Naive thymus-derived CD4-positive, alpha-beta T cell (primary cell): ENCODE measurements around the gene MEF2A. TPM values are rescaled to one million over a fixed set of nuclear protein-coding genes. Genes with fewer than 3 reads are reported as not detected.

Source experiments
- ATAC-seq: fragments of 150-1000 bp; cut with Tn5 transposase; 2 replicates; pipeline ENCODE4 v1.10.0; 2021; ENCODE audit warnings: mild to moderate bottlenecking, moderate library complexity
- CTCF ChIA-PET: fragments of 350-600 bp; sonication (Branson Sonifier 250); formaldehyde crosslinking; loops from one replicate; lab custom pipeline; 2021; ENCODE audit warnings: antibody characterized with exemption; lab: Charles Lee
- POLR2A ChIA-PET: fragments of 350-600 bp; sonication (Branson Sonifier 250); formaldehyde crosslinking; loops from one replicate; lab custom pipeline; 2021; ENCODE audit warnings: antibody characterized with exemption, inconsistent platforms; lab: Charles Lee
- DNase-seq, 9 donors: peaks; one replicate each; pipeline versions ENCODE4 v3.0.0 to v3.0.0-alpha.2; 2020 to 2022; ENCODE audit warnings: mixed read lengths in 1 of 9
- H3K27ac ChIP-seq: one replicate; pipeline ENCODE4 v1.7.0; 2013; ENCODE audit warnings: mild to moderate bottlenecking, low read depth, low read length, moderate library complexity
- H3K27me3 ChIP-seq, 2 donors: one replicate each; pipeline ENCODE4 v1.7.0; 2013; ENCODE audit warnings: low read length in 2 of 2, mild to moderate bottlenecking in 2 of 2, moderate library complexity in 2 of 2; ENCODE audit not compliant: control insufficient read depth in 2 of 2, insufficient read depth in 2 of 2
- H3K36me3 ChIP-seq, 3 experiments: 1 replicate in 2 of 3; 2 replicates in 1 of 3; pipeline ENCODE4 v1.7.0; 2013; ENCODE audit warnings: low read length in 3 of 3, mild to moderate bottlenecking in 3 of 3, moderate library complexity in 1 of 3; ENCODE audit not compliant: insufficient read depth in 3 of 3, control insufficient read depth in 2 of 3
- H3K4me1 ChIP-seq, 2 donors: one replicate each; pipeline ENCODE4 v1.7.0; 2013; ENCODE audit warnings: low read length in 2 of 2, mild to moderate bottlenecking in 2 of 2, moderate library complexity in 1 of 2; ENCODE audit not compliant: control insufficient read depth in 2 of 2, insufficient read depth in 2 of 2
- H3K4me3 ChIP-seq: 2 replicates; pipeline ENCODE4 v1.7.0; 2013; ENCODE audit warnings: mild to moderate bottlenecking, low read length
- H3K9me3 ChIP-seq, 3 experiments: 1 replicate in 2 of 3; 2 replicates in 1 of 3; pipeline ENCODE4 v1.7.0; 2013; ENCODE audit warnings: low read length in 3 of 3; ENCODE audit not compliant: control insufficient read depth in 2 of 3
- H3K27ac Mint-ChIP-seq, 9 donors: one replicate each; pipeline ENCODE4 v1.8.0; 2020 to 2022; ENCODE audit warnings: mixed read lengths in 9 of 9, mild to moderate bottlenecking in 8 of 9, moderate library complexity in 5 of 9, inconsistent platforms in 2 of 9
- H3K27me3 Mint-ChIP-seq, 5 donors: one replicate each; pipeline ENCODE4 v1.8.0; 2021 to 2022; ENCODE audit warnings: mixed read lengths in 5 of 5, mild to moderate bottlenecking in 1 of 5
- H3K36me3 Mint-ChIP-seq, 5 donors: one replicate each; pipeline ENCODE4 v1.8.0; 2020 to 2022; ENCODE audit warnings: mixed read lengths in 5 of 5, mild to moderate bottlenecking in 3 of 5, inconsistent platforms in 1 of 5
- H3K4me1 Mint-ChIP-seq, 7 donors: one replicate each; pipeline ENCODE4 v1.8.0; 2020 to 2022; ENCODE audit warnings: mixed read lengths in 7 of 7, mild to moderate bottlenecking in 3 of 7, inconsistent platforms in 1 of 7
- H3K4me3 Mint-ChIP-seq, 10 donors: one replicate each; pipeline ENCODE4 v1.8.0; 2020 to 2022; ENCODE audit warnings: mild to moderate bottlenecking in 10 of 10, mixed read lengths in 10 of 10, moderate library complexity in 6 of 10, inconsistent platforms in 2 of 10
- H3K9me3 Mint-ChIP-seq, 11 donors: one replicate each; pipeline ENCODE4 v1.8.0; 2020 to 2022; ENCODE audit warnings: mixed read lengths in 11 of 11, mild to moderate bottlenecking in 4 of 11, inconsistent platforms in 1 of 11, moderate library complexity in 1 of 11
- intact Hi-C, 2 donors: fragments of 100-400 bp; cut with micrococcal nuclease; formaldehyde crosslinking; loops; one replicate each; pipeline ENCODE4 v1.15.1; 2023
- polyA plus RNA-seq, 2 donors: library from polyadenylated mRNA; unstranded; fragments of 300-500 nt; fragmentation: Illumina TruSeq; gene quantifications; one replicate each; pipeline ENCODE4 v1.2.3, GENCODE V29; 2021
- total RNA-seq, 6 experiments: library from RNA in 5 of 6; stranded (reverse) in 5 of 6; gene quantifications; 1 replicate in 5 of 6; 2 replicates in 1 of 6; pipeline ENCODE4 v1.2.3 and lab custom pipeline; 2021 to 2026

MEF2A gene
- total and polyA plus RNA-seq, 7 experiments from 2014 or later = 17.2 to 42.8 (median 34.0) TPM

- ChIA-PET POLR2A (no interaction called here), CTCF (interaction anchor here (1.1 to 1.9 kb wide), 2 partner anchors 20 to 32 kb away, joined by 3 to 4 read pairs; no protein-coding TSS in a partner anchor)
- Mint-ChIP-seq H3K27me3 (no peaks in the 10 kb centered on the region), H3K36me3 (no peaks in the 10 kb centered on the region), H3K4me3 (peak overlapping the region in 1 of 10 donors; percentile 0), H3K27ac (peak overlapping the region in 1 of 9 donors; percentile 7), H3K9me3 (peaks cover 0 to 1% (median 0%) of the 10 kb centered on the region in 11 donors), H3K4me1 (peaks cover 5 to 28% (median 14%) of the 10 kb centered on the region in 7 donors)
- Histone ChIP-seq H3K4me3 (no peak overlapping the region), H3K27me3 (no peaks in the 10 kb centered on the region), H3K27ac (no peak overlapping the region), H3K4me1 (peaks cover 10 to 13% of the 10 kb centered on the region in 2 donors), H3K36me3 (peaks cover 0 to 4% (median 0%) of the 10 kb centered on the region in 3 experiments), H3K9me3 (no peaks in the 10 kb centered on the region)
- no peak for ATAC-seq
- no peak for DNase-seq
- intact Hi-C loops = no loop called here
Observed at GRCh38 chr15:99736702-99737101, 170.9 kb downstream of the MEF2A start.

GRCh38 chr15:99738021-99738847, 172.4 kb downstream of the MEF2A start:
- peaks cover 3% of the 10 kb centered on the region in 2 donors for H3K4me1 ChIP-seq
- H3K27ac Mint-ChIP-seq = no peak overlapping the region
- intact Hi-C loops = no loop called here
- ChIA-PET CTCF (interaction anchor here (0.9 kb wide), 1 partner anchor 15 kb away, joined by 3 read pairs; no protein-coding TSS in a partner anchor), POLR2A (interaction anchor here (0.5 kb wide), 1 partner anchor 77 kb away, joined by 3 read pairs; no protein-coding TSS in a partner anchor)
- no peak overlapping the region for H3K4me3 Mint-ChIP-seq
- no peaks in the 10 kb centered on the region for H3K27me3 Mint-ChIP-seq
- no peaks in the 10 kb centered on the region for H3K36me3 Mint-ChIP-seq
- H3K4me1 Mint-ChIP-seq = peaks cover 4 to 20% (median 5%) of the 10 kb centered on the region in 7 donors
- DNase-seq (no peak), ATAC-seq (no peak)
- H3K27me3 ChIP-seq = no peaks in the 10 kb centered on the region
- peaks cover 0 to 1% (median 0%) of the 10 kb centered on the region in 11 donors for H3K9me3 Mint-ChIP-seq
- H3K27ac ChIP-seq = no peak overlapping the region
- H3K9me3 ChIP-seq = no peaks in the 10 kb centered on the region
- H3K36me3 ChIP-seq = no peaks in the 10 kb centered on the region
- no peak overlapping the region for H3K4me3 ChIP-seq

GRCh38 chr15:99741835-99742234, 176.1 kb downstream of the MEF2A start:
- ChIA-PET POLR2A (no interaction called here), CTCF (interaction anchor here (0.9 kb wide), 1 partner anchor 471 kb away, joined by 3 read pairs; no protein-coding TSS in a partner anchor)
- Histone ChIP-seq H3K27me3 (no peaks in the 10 kb centered on the region), H3K9me3 (no peaks in the 10 kb centered on the region), H3K4me3 (no peak overlapping the region), H3K27ac (no peak overlapping the region), H3K36me3 (no peaks in the 10 kb centered on the region), H3K4me1 (no peaks in the 10 kb centered on the region)
- Mint-ChIP-seq H3K36me3 (no peaks in the 10 kb centered on the region), H3K9me3 (no peaks in the 10 kb centered on the region), H3K27me3 (no peaks in the 10 kb centered on the region), H3K4me1 (peaks cover 0 to 11% (median 0%) of the 10 kb centered on the region in 7 donors), H3K4me3 (no peak overlapping the region), H3K27ac (peak overlapping the region in 1 of 9 donors; percentile 56)
- DNase-seq (no peak), ATAC-seq (no peak)
- intact Hi-C loops = no loop called here

DNA sequence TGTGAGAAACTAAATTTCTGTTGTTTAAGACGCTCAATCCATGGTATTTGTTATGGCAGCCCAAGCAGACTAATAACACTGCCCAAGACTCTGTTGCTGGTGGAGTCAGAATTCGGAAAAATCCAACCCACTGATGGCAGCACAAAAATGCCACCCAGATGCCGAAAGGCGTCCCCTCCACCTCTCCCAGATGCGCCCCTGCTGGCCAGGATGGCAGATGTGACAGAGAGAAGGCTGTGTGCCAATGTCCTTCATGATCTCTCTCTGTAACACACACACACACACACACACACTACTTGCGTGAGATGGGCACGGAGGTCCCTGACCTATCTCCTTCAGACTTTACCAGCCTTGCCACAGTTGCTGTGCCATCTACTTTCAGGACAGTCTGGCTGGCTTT, 178.4 kb downstream of the MEF2A start:
- no peak overlapping the region for H3K4me3 ChIP-seq
- H3K27ac ChIP-seq = no peak overlapping the region
- intact Hi-C loops = no loop called here
- no peaks in the 10 kb centered on the region for H3K36me3 ChIP-seq
- ATAC-seq = no peak
- H3K4me1 ChIP-seq = no peaks in the 10 kb centered on the region
- no peaks in the 10 kb centered on the region for H3K9me3 Mint-ChIP-seq
- H3K36me3 Mint-ChIP-seq = no peaks in the 10 kb centered on the region
- H3K9me3 ChIP-seq = no peaks in the 10 kb centered on the region
- DNase-seq = no peak
- ChIA-PET CTCF (no interaction called here), POLR2A (no interaction called here)
- H3K4me1 Mint-ChIP-seq = peaks cover 0 to 2% (median 0%) of the 10 kb centered on the region in 7 donors
- no peak overlapping the region for H3K4me3 Mint-ChIP-seq
- H3K27me3 ChIP-seq = no peaks in the 10 kb centered on the region
- H3K27ac Mint-ChIP-seq = no peak overlapping the region
- no peaks in the 10 kb centered on the region for H3K27me3 Mint-ChIP-seq

GRCh38 chr15:99745370-99746086, 179.7 kb downstream of the MEF2A start:
- ChIA-PET POLR2A (no interaction called here), CTCF (no interaction called here)
- Mint-ChIP-seq H3K4me1 (peaks cover 0 to 7% (median 0%) of the 10 kb centered on the region in 7 donors), H3K27ac (no peak overlapping the region), H3K36me3 (no peaks in the 10 kb centered on the region), H3K4me3 (no peak overlapping the region), H3K27me3 (no peaks in the 10 kb centered on the region), H3K9me3 (no peaks in the 10 kb centered on the region)
- H3K9me3 ChIP-seq = no peaks in the 10 kb centered on the region
- no peaks in the 10 kb centered on the region for H3K27me3 ChIP-seq
- no peak for DNase-seq
- no peaks in the 10 kb centered on the region for H3K4me1 ChIP-seq
- intact Hi-C loops = no loop called here
- H3K27ac ChIP-seq = no peak overlapping the region
- no peaks in the 10 kb centered on the region for H3K36me3 ChIP-seq
- ATAC-seq = no peak
- H3K4me3 ChIP-seq = no peak overlapping the region

DNA sequence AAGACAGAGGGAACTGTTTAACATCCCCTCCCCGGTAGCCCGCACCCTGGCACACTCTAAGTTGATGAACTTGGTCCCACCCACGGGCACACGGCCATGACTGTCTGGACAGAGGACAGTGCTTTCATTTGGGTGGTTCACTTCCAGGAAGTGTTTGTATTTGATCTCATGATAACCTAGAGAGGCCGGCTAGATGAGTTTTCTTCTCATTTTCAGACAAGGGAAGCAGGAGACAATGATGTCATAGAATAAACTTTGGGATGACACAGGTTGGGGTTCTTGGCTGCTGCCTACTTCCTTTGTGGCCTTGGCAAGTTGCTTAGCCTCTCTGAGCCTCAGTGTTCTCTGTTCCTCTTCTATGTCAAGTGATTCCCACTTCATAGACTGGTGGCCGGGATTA, 183.6 kb downstream of the MEF2A start:
- peaks cover 0 to 4% (median 0%) of the 10 kb centered on the region in 7 donors for H3K4me1 Mint-ChIP-seq
- intact Hi-C loops = no loop called here
- no peaks in the 10 kb centered on the region for H3K36me3 ChIP-seq
- H3K27me3 ChIP-seq = no peaks in the 10 kb centered on the region
- H3K4me3 Mint-ChIP-seq = no peak overlapping the region
- no peaks in the 10 kb centered on the region for H3K9me3 ChIP-seq
- ChIA-PET CTCF (interaction anchor here (0.6 kb wide), 1 partner anchor 459 kb away, joined by 3 read pairs; no protein-coding TSS in a partner anchor), POLR2A (no interaction called here)
- no peaks in the 10 kb centered on the region for H3K9me3 Mint-ChIP-seq
- peak overlapping the region in 1 of 9 donors; percentile 17 for H3K27ac Mint-ChIP-seq
- no peaks in the 10 kb centered on the region for H3K27me3 Mint-ChIP-seq
- DNase-seq (no peak), ATAC-seq (no peak)
- H3K27ac ChIP-seq = no peak overlapping the region
- H3K4me3 ChIP-seq = no peak overlapping the region
- H3K4me1 ChIP-seq = no peaks in the 10 kb centered on the region
- no peaks in the 10 kb centered on the region for H3K36me3 Mint-ChIP-seq
